ENCODE data around the gene NLGN2.

NLGN2 gene

DNA sequence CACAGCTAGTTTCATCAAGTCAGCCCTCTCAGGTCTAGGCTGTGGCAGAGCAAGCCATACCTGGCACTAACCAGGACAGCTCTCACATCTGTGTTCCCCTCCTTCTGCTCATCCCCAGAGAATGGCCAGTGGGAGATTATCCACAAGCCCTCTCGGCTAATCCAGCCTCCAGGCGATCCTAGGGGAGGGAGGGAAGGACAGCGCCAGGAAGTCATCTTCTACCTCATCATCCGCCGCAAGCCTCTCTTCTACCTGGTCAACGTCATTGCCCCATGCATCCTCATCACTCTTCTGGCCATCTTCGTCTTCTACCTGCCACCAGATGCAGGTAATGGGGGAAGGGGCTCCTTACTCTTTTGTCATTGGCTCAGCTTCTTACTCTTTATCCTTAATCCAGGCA is 40.8 kb downstream of the NLGN2 start:
- WGBS, 2 experiments (ENCODE audit: insufficient coverage in 2 of 2), result 89 to 100% methylated on average over 1 to 4 of the region's 7 CpGs

DNA sequence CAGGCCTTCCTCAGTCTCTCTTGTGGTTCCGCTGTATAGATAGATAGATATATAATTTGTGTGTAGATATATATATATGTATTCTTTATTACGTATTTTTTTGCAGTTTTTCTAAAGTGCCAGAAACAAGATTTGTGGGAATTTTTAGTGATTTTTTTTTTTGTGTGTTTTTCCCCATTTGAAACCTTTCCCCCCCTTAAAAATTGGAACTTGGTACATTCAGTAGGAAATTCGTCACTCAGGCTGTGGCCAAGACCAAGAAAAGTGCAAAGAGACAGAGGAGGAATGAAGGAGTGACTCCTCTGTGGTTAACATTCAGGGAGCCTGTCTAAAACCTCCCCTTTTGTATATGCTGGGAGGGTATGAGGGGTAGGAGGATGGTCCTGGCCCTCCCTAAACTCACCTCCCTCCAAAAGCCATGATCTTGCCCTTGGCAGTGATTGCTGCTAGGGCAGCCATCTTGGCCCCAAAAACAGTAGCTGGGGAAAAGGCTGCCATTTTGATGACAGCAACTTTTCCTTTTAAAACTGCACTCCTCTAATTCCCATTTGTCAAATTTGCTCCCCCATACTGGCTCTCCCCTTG is 52.4 kb downstream of the NLGN2 start:
- Histone ChIP-seq H3K9me3 (ENCODE audit: control insufficient read depth, low read length) (no peaks in the 10 kb centered on the region), H3K27ac (ENCODE audit: low read depth, low read length, severe bottlenecking) (no peak overlapping the region), H3K4me3 (ENCODE audit: extremely low read depth, insufficient read depth, low read length, poor library complexity, severe bottlenecking) (no peak overlapping the region), H3K4me1 (ENCODE audit: control insufficient read depth, insufficient read depth, low read length, poor library complexity, severe bottlenecking) (no peaks in the 10 kb centered on the region), H3K36me3 (ENCODE audit: control insufficient read depth, insufficient read depth, low read length) (peaks cover 30% of the 10 kb centered on the region)
- WGBS, 2 experiments (ENCODE audit: insufficient coverage in 2 of 2), result no CpG with 5 or more reads among the region's 3 CpGs

More for the DNA sequence above, 40.8 kb downstream of the NLGN2 start:
- peaks cover 4% of the 10 kb centered on the region for H3K4me1 ChIP-seq (ENCODE audit: control insufficient read depth, insufficient read depth, low read length, poor library complexity, severe bottlenecking)
- H3K27ac ChIP-seq (ENCODE audit: low read depth, low read length, severe bottlenecking), result no peak overlapping the region
- H3K9me3 ChIP-seq (ENCODE audit: control insufficient read depth, low read length), result no peaks in the 10 kb centered on the region
- H3K36me3 ChIP-seq (ENCODE audit: control insufficient read depth, insufficient read depth, low read length), result no peaks in the 10 kb centered on the region
- H3K4me3 ChIP-seq (ENCODE audit: extremely low read depth, insufficient read depth, low read length, poor library complexity, severe bottlenecking), result no peak overlapping the region

DNA sequence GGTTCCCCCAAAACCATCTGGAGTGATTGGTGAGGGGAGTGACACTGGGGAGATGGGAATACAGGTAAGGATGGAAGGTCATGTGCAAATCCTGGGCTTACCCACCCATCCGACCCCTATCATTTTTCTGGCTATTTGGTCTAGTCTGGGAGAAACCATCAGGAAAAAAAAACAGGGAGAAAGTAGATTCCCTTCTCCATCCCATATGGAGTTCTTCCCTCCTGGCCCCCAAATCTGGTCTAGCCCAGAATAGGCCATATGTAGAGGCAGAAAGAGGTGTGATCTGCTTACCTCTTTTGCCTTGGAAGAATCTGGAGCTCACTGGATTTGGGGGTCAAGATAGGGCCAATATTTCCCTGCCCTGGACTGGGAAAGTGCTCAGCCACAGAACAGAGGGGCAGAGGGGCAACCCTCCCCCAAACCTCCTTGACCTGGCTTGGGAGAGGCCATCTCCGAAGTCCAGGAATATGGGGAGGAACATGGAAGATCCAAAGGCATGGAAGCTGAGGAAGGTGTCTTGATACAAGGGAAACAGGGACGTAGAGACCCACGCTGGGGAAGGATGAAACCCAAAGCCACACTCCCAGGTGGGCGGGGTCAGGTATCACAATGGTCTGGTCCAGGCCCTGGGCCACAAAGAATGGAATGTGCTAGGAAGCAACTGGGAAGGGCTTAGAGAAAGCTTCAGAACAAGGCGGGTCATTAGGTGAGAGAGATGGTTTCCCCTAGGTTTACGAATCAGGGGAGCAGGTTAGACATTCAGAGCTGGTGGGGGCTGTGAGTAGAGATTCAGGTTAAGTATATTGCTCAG is 53.4 kb downstream of the NLGN2 start:
- H3K4me1 ChIP-seq (ENCODE audit: control insufficient read depth, insufficient read depth, low read length, poor library complexity, severe bottlenecking), result no peaks in the 10 kb centered on the region
- H3K27ac ChIP-seq (ENCODE audit: low read depth, low read length, severe bottlenecking), result no peak overlapping the region
- H3K4me3 ChIP-seq (ENCODE audit: extremely low read depth, insufficient read depth, low read length, poor library complexity, severe bottlenecking), result no peak overlapping the region
- no peaks in the 10 kb centered on the region for H3K9me3 ChIP-seq (ENCODE audit: control insufficient read depth, low read length)
- 87 to 88% methylated on average over 5 to 7 of the region's 7 CpGs for WGBS, 2 experiments (ENCODE audit: insufficient coverage in 2 of 2)
- peaks cover 38% of the 10 kb centered on the region for H3K36me3 ChIP-seq (ENCODE audit: control insufficient read depth, insufficient read depth, low read length)

DNA sequence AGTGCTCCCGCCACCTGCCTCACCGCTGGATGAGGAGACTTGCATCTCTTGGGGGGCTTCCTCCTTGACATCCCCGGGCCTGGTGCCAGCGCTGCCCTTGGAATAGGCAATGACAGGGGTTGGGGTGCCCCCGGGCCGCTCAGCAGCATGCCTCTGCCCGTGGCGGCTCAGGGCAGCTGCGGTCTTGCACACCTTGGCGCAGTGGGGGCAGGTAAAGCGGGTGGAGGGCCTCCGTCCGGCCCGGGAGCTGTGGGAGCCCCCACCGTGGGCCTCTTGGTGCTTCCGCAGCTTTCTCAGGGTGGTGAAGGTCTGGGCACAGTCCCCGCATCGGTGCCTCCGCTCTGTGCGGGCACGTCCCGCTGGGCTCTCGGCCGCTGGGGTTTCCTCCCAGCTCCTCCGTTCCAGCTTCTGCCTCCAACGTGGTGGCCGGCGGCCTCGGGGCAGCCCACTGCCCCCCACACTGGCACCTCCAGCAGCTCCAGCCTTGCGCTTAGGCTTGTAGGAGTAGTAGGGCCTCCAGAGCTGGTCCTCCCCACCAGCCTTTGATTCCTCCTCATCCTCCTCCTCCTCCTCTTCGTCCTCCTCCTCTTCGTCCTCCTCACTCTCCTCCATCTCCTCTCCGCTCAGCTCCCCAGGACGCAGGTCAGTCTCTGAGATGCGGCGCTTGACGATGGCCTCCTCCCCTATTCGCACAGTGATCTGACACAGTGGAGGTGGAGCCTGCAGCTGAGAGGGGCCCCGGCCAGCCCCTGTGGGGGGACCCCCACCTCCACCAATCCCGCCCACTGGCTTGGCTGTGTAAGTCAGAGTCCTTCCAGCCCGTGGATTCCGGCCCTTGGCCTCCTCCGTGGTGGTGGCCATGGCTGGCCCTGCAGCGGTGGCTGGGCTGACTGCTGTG is 55.1 kb downstream of the NLGN2 start:
- Histone ChIP-seq H3K27ac (ENCODE audit: low read depth, low read length, severe bottlenecking) (no peak overlapping the region), H3K9me3 (ENCODE audit: control insufficient read depth, low read length) (no peaks in the 10 kb centered on the region), H3K4me3 (ENCODE audit: extremely low read depth, insufficient read depth, low read length, poor library complexity, severe bottlenecking) (no peak overlapping the region), H3K36me3 (ENCODE audit: control insufficient read depth, insufficient read depth, low read length) (peaks cover 53% of the 10 kb centered on the region), H3K4me1 (ENCODE audit: control insufficient read depth, insufficient read depth, low read length, poor library complexity, severe bottlenecking) (no peaks in the 10 kb centered on the region)
- WGBS, 2 experiments (ENCODE audit: insufficient coverage in 2 of 2), result 93 to 97% methylated on average over 33 to 36 of the region's 44 CpGs

DNA sequence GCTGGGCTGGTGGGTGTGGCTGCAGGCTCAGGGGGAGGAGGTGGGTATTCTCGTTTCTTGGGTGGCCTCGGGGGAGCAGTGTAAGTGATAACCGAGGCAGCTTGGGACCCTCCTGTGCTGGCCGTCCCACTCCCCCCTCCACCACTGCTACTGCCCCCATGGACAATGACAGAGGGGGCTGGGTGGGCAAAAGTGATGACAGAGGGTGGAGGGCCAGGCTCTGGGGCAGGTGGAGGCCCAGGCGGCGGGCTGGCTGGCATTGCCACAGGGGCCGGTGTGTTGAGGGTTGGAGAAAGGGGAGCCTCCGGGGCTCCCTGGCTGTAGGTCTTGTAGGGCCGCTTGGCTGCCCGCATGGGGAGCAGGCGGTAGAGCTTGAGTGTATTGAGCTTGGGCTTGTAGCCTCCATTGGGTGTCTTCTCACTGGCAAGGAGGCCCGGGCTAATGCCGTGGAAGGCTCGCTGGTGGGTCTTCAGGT is 55.8 kb downstream of the NLGN2 start:
- no peaks in the 10 kb centered on the region for H3K4me1 ChIP-seq (ENCODE audit: control insufficient read depth, insufficient read depth, low read length, poor library complexity, severe bottlenecking)
- no peaks in the 10 kb centered on the region for H3K9me3 ChIP-seq (ENCODE audit: control insufficient read depth, low read length)
- H3K4me3 ChIP-seq (ENCODE audit: extremely low read depth, insufficient read depth, low read length, poor library complexity, severe bottlenecking), result no peak overlapping the region
- H3K36me3 ChIP-seq (ENCODE audit: control insufficient read depth, insufficient read depth, low read length), result peaks cover 55% of the 10 kb centered on the region
- H3K27ac ChIP-seq (ENCODE audit: low read depth, low read length, severe bottlenecking), result no peak overlapping the region
- 96 to 97% methylated on average over 10 of the region's 14 CpGs for WGBS, 2 experiments (ENCODE audit: insufficient coverage in 2 of 2)

DNA sequence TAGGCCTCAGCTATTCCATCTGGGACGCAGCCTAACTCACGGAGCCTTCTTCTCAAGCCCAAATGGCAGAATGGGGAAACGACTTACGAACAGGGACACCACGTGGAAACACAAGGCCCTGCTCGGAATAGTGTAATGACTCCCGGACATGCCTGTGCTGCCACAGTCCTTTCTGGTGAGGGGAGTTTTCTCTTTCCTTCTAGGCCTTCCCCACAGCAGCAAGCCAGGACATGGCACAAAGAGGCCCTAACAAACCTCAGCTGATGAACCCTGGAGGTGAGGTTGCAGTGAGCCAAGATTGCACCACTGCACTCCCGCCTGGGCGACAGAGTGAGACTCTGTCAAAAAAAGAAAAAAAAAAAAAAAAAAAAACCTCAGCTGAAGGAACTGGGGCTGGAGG is 56.4 kb downstream of the NLGN2 start:
- peaks cover 55% of the 10 kb centered on the region for H3K36me3 ChIP-seq (ENCODE audit: control insufficient read depth, insufficient read depth, low read length)
- H3K27ac ChIP-seq (ENCODE audit: low read depth, low read length, severe bottlenecking), result no peak overlapping the region
- H3K9me3 ChIP-seq (ENCODE audit: control insufficient read depth, low read length), result no peaks in the 10 kb centered on the region
- no peak overlapping the region for H3K4me3 ChIP-seq (ENCODE audit: extremely low read depth, insufficient read depth, low read length, poor library complexity, severe bottlenecking)
- H3K4me1 ChIP-seq (ENCODE audit: control insufficient read depth, insufficient read depth, low read length, poor library complexity, severe bottlenecking), result no peaks in the 10 kb centered on the region
- WGBS, 2 experiments (ENCODE audit: insufficient coverage in 2 of 2), result 100% methylated on average over 1 to 2 of the region's 9 CpGs

DNA sequence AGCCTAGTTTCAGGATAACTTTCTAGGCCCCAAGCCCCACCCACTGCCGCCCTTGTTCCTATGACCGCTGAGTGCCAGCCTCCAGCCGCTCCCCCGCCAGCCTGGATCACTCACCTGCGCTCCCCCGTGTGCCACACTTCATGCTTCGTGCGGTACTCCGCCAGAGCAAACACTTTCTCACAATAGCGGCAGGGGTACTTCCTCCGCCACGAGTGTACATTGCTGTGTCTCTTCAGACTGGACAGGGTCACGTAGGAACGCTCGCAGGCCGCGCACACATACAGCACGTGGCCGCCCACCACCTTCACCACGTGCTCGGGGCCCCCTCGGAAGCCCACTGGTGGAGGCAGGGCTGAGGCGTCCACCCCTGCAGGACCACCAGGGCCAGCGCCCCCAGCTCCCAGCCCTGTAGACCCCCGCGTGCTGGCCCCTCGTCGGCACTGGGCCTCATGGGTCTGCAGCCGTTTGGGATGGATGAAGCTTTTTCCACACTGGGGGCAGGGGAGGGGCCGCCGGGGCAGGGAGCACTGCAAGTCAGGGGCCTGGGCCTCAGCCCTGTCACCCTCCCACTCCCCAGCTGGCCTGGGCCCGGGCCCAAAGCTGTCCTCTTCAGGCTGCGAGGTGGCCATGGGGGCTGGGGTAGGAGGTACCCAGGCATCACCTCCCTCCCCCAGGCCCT is 58.1 kb downstream of the NLGN2 start:
- 97 to 99% methylated on average over 25 to 27 of the region's 33 CpGs for WGBS, 2 experiments (ENCODE audit: insufficient coverage in 2 of 2)
- Histone ChIP-seq H3K36me3 (ENCODE audit: control insufficient read depth, insufficient read depth, low read length) (peaks cover 55% of the 10 kb centered on the region), H3K27ac (ENCODE audit: low read depth, low read length, severe bottlenecking) (no peak overlapping the region), H3K9me3 (ENCODE audit: control insufficient read depth, low read length) (no peaks in the 10 kb centered on the region), H3K4me3 (ENCODE audit: extremely low read depth, insufficient read depth, low read length, poor library complexity, severe bottlenecking) (no peak overlapping the region), H3K4me1 (ENCODE audit: control insufficient read depth, insufficient read depth, low read length, poor library complexity, severe bottlenecking) (no peaks in the 10 kb centered on the region)

DNA sequence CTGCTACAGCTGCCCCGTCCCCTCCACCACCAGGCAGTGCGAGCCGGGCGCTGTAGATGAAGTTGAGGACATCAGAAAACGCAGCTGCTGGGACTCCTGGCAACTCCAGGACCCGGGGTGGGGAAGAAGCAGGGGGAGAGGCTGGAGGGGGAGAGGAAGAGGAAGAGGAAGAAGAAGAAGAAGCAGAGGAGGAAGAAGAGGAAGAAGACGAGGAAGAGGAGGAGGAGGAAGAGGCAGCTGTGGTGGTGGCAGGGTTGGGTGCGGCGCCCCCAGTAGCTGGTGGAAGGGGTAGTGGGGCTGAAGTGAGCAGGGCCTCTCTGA is 58.6 kb downstream of the NLGN2 start:
- H3K27ac ChIP-seq (ENCODE audit: low read depth, low read length, severe bottlenecking), result no peak overlapping the region

DNA sequence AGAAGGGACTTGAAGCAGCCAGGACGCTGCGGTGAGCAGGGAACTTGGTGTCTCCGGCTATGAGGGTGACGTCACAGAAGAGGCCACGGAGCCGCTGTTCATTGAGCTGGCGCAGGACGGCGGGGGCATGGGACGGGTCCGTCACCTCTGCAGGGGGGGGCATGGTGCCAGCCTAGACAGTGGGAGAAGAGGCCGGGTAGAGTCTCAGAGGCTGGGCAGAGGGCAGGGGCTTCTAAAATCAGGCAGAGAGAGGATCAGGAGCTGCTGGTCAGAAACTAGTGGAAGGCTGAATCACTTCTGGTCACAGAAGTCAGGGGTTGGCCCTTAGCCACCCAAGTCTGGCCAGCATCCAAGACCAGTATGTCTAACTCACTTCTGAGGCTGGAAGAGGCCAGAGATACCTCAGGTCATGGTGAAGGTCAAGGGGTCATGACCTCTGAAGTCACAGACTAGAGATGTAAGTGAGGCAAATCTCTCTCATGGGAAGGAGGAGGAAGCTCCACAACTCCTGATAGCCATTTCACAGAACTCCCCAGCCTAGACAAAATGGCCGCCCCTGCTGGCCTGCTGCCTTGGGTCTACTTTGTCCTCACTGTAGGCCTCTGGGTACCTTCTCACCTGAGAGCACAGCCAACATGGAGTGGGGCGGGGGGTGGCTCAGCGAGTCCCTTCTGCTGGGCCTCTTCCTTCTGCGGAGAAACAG is 59.1 kb downstream of the NLGN2 start:
- 91 to 92% methylated on average over 14 to 15 of the region's 16 CpGs for WGBS, 2 experiments (ENCODE audit: insufficient coverage in 2 of 2)
- Histone ChIP-seq H3K36me3 (ENCODE audit: control insufficient read depth, insufficient read depth, low read length) (peaks cover 54% of the 10 kb centered on the region), H3K4me1 (ENCODE audit: control insufficient read depth, insufficient read depth, low read length, poor library complexity, severe bottlenecking) (no peaks in the 10 kb centered on the region), H3K27ac (ENCODE audit: low read depth, low read length, severe bottlenecking) (no peak overlapping the region), H3K4me3 (ENCODE audit: extremely low read depth, insufficient read depth, low read length, poor library complexity, severe bottlenecking) (no peak overlapping the region), H3K9me3 (ENCODE audit: control insufficient read depth, low read length) (no peaks in the 10 kb centered on the region)

More for the DNA sequence above, 58.6 kb downstream of the NLGN2 start:
- H3K36me3 ChIP-seq (ENCODE audit: control insufficient read depth, insufficient read depth, low read length), result peaks cover 52% of the 10 kb centered on the region
- H3K4me3 ChIP-seq (ENCODE audit: extremely low read depth, insufficient read depth, low read length, poor library complexity, severe bottlenecking), result no peak overlapping the region
- WGBS, 2 experiments (ENCODE audit: insufficient coverage in 2 of 2), result 96 to 100% methylated on average over 4 to 5 of the region's 9 CpGs
- no peaks in the 10 kb centered on the region for H3K4me1 ChIP-seq (ENCODE audit: control insufficient read depth, insufficient read depth, low read length, poor library complexity, severe bottlenecking)
- H3K9me3 ChIP-seq (ENCODE audit: control insufficient read depth, low read length), result no peaks in the 10 kb centered on the region

DNA sequence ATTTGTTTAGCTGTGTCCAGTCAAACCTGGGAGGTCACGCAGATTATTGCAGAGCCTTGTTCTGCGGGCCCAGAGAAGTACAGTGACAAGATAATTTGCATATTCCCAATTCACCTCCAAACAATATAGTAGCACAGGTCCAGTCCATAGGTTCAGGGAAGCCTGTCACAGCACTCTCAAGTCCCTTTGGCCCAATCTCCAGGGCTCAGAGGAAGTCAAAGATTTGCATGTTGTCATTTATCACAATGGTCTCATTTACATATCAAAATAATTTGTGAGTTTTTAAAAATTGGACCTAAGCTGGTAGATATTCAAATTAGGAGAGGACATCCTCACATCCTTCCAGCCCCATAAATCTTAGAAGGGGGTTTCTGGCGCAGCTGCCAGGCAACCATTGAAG is 59.9 kb downstream of the NLGN2 start:
- WGBS, 2 experiments (ENCODE audit: insufficient coverage in 2 of 2), result 80 to 100% methylated on average over 1 of the region's 3 CpGs
- Histone ChIP-seq H3K36me3 (ENCODE audit: control insufficient read depth, insufficient read depth, low read length) (peaks cover 48% of the 10 kb centered on the region), H3K4me1 (ENCODE audit: control insufficient read depth, insufficient read depth, low read length, poor library complexity, severe bottlenecking) (no peaks in the 10 kb centered on the region), H3K4me3 (ENCODE audit: extremely low read depth, insufficient read depth, low read length, poor library complexity, severe bottlenecking) (no peak overlapping the region), H3K27ac (ENCODE audit: low read depth, low read length, severe bottlenecking) (no peak overlapping the region), H3K9me3 (ENCODE audit: control insufficient read depth, low read length) (no peaks in the 10 kb centered on the region)
